K562 (cell line): ENCODE measurements around the gene TMCO1. TPM values are rescaled to one million over a fixed set of nuclear protein-coding genes. Genes with fewer than 3 reads are reported as not detected.

Experiments used
- ARID2 ChIP-seq: fragments of 450-650 bp; IDR thresholded peaks from 2 replicates; pipeline ENCODE4 v1.6.1; 2017; ENCODE audit warnings: antibody characterized with exemption, mild to moderate bottlenecking
- ATF2 ChIP-seq: sonication (generic); formaldehyde crosslinking; IDR thresholded peaks from 2 replicates; pipeline ENCODE4 v1.8.1; 2022; ENCODE audit warnings: missing genetic modification reagents
- CUX1 ChIP-seq: fragments of 200-800 bp; sonication (Bioruptor generic); IDR thresholded peaks from 2 replicates; pipeline ENCODE4 v1.6.1; 2016; ENCODE audit warnings: missing genetic modification characterization, missing compliant biosample characterization
- FOXA1 ChIP-seq: fragments of 450-650 bp; IDR thresholded peaks from 2 replicates; pipeline ENCODE4 v1.6.1; 2016; ENCODE audit warnings: mild to moderate bottlenecking, borderline replicate concordance
- GTF2B ChIP-seq: IDR thresholded peaks from 2 replicates; pipeline ENCODE4 v1.6.1; 2011; ENCODE audit not compliant: insufficient read length; ENCODE audit errors: extremely low read depth
- KLF1 ChIP-seq: fragments of 450-650 bp; IDR thresholded peaks from 2 replicates; pipeline ENCODE4 v1.6.1; 2016; ENCODE audit warnings: missing genetic modification characterization, missing compliant biosample characterization
- L3MBTL2 ChIP-seq: fragments of 450-650 bp; IDR thresholded peaks from 2 replicates; pipeline ENCODE4 v1.6.1; 2016; ENCODE audit warnings: mild to moderate bottlenecking, moderate library complexity
- LARP7 ChIP-seq: fragments of 450-650 bp; IDR thresholded peaks from 2 replicates; pipeline ENCODE4 v1.6.1; 2016
- MECOM ChIP-seq: fragments of 250-450 bp; sonication (Bioruptor Pico); IDR thresholded peaks from 2 replicates; pipeline ENCODE4 v1.8.0; 2022; ENCODE audit warnings: inconsistent platforms
- NCOA1 ChIP-seq: fragments of 450-650 bp; IDR thresholded peaks from 2 replicates; pipeline ENCODE4 v1.6.1; 2016; ENCODE audit warnings: low read depth
- PRPF4 ChIP-seq: fragments of 200-400 bp; formaldehyde crosslinking; IDR thresholded peaks from one replicate; pipeline ENCODE4 v1.6.1; 2017; ENCODE audit warnings: low read length, low read depth, mild to moderate bottlenecking; ENCODE audit not compliant: insufficient read depth, poor library complexity, severe bottlenecking
- PTTG1 ChIP-seq: fragments of 450-650 bp; IDR thresholded peaks from 2 replicates; pipeline ENCODE4 v1.6.1; 2016; ENCODE audit warnings: low read depth, mild to moderate bottlenecking, missing genetic modification characterization, missing compliant biosample characterization
- STAG1 ChIP-seq: sonication (generic); formaldehyde crosslinking; IDR thresholded peaks from 2 replicates; pipeline ENCODE4 v1.5.0; 2020; ENCODE audit warnings: missing genetic modification reagents, borderline replicate concordance
- ZBTB7A ChIP-seq: IDR thresholded peaks from 2 replicates; pipeline ENCODE4 v1.6.1; 2011; ENCODE audit warnings: low read depth, mild to moderate bottlenecking, low read length, moderate library complexity, borderline replicate concordance; ENCODE audit not compliant: control insufficient read depth
- ZNF311 ChIP-seq: fragments of 250-450 bp; sonication (Bioruptor Pico); IDR thresholded peaks from 2 replicates; pipeline ENCODE4 v1.4.0; 2020; ENCODE audit warnings: mild to moderate bottlenecking, moderate library complexity
- ZNF609 ChIP-seq: sonication (generic); formaldehyde crosslinking; IDR thresholded peaks from 2 replicates; pipeline ENCODE4 v1.8.1; 2023; ENCODE audit warnings: missing genetic modification reagents, mild to moderate bottlenecking, borderline replicate concordance
- ZNF717 ChIP-seq: fragments of 250-450 bp; sonication (Bioruptor Pico); IDR thresholded peaks from 2 replicates; pipeline ENCODE4 v1.5.0; 2021
- polyA plus RNA-seq, 8 experiments: library from polyadenylated mRNA; depleted of rRNA in 4 of 8; stranded (reverse) in 5 of 8; unstranded in 3 of 8; fragments of >200 nt; fragmentation: Nextera tagmentation in 2 of 8; fragmentation: Illumina TruSeq in 1 of 8; extraction: Ambion mirVana in 2 of 8; extraction: Trizol in 1 of 8; gene quantifications; 2 replicates each; pipeline versions ENCODE4 v1.2.1 to v1.2.3, GENCODE V29; 2011 to 2014; ENCODE audit warnings: inconsistent platforms in 1 of 8, missing spikeins in 1 of 8
- total RNA-seq, 7 experiments: library from RNA; depleted of rRNA in 6 of 7; stranded (reverse); fragments of >200 nt in 6 of 7; fragmentation: Illumina TruSeq in 2 of 7; extraction: Trizol in 2 of 7; gene quantifications; 2 replicates each; pipeline versions ENCODE4 v1.2.1 to v1.2.3, GENCODE V29; 2011 to 2021; ENCODE audit warnings: low replicate concordance in 1 of 7

The TMCO1 gene
- total and polyA plus RNA-seq, 9 of the 15 experiments (the other 6 are each of a cell fraction or from before 2014, with no cell fraction given), result 69.3 to 561 (median 175) TPM

GRCh38 chr1:165717918-165718515 is 50.7 kb downstream of the TMCO1 start (continued):
- TF ChIP-seq ZNF609 (CRISPR knock-in tag) (no peak), MECOM (no peak), ZNF717 (CRISPR knock-in tag) (0 out of 2 replicates have a peak, but pooled peaks have one; percentile 25), STAG1 (CRISPR knock-in tag) (peak; percentile 41; the same call in 1 of the 2 replicates), KLF1 (tag) (no peak), ZBTB7A (no peak), NCOA1 (no peak), FOXA1 (no peak), LARP7 (no peak), ATF2 (CRISPR knock-in tag) (no peak), CUX1 (CRISPR knock-in tag) (no peak), ZNF311 (CRISPR knock-in tag) (no peak), PRPF4 (no peak), PTTG1 (tag) (no peak), ARID2 (peak; percentile 94), GTF2B (no peak), L3MBTL2 (no peak)
